K562 (cell line): ENCODE data around the gene PARD6B. TPM values are rescaled to one million over a fixed set of nuclear protein-coding genes. Genes with fewer than 3 reads are reported as not detected.

ENCODE experiments used
- ATF1 ChIP-seq, 2 experiments: fragments of 450-650 bp in 1 of 2; IDR thresholded peaks; 2 replicates each; pipeline ENCODE4 v1.6.1; 2016; ENCODE audit warnings: missing compliant biosample characterization in 1 of 2, missing genetic modification characterization in 1 of 2
- BDP1 ChIP-seq: IDR thresholded peaks from 3 replicates; pipeline ENCODE4 v1.6.1; 2011; ENCODE audit not compliant: insufficient read length, insufficient read depth
- BRF1 ChIP-seq: IDR thresholded peaks from 3 replicates; pipeline ENCODE4 v1.6.1; 2011; ENCODE audit warnings: borderline replicate concordance, mild to moderate bottlenecking; ENCODE audit not compliant: insufficient read length; ENCODE audit errors: extremely low read depth
- CCNT2 ChIP-seq: IDR thresholded peaks from 2 replicates; pipeline ENCODE4 v1.6.1; 2011; ENCODE audit warnings: borderline replicate concordance, low read depth, mild to moderate bottlenecking, moderate library complexity, mixed read lengths, low read length; ENCODE audit not compliant: insufficient read length; ENCODE audit errors: extremely low read depth
- CREM ChIP-seq: IDR thresholded peaks from 2 replicates; pipeline ENCODE4 v1.6.1; 2014; ENCODE audit warnings: antibody characterized with exemption, low read depth
- EP400 ChIP-seq: fragments of 450-650 bp; IDR thresholded peaks from 2 replicates; pipeline ENCODE4 v1.6.1; 2017; ENCODE audit warnings: antibody characterized with exemption, mild to moderate bottlenecking, moderate library complexity
- EZH2 ChIP-seq: IDR thresholded peaks from 2 replicates; pipeline ENCODE4 v1.6.1; 2012; ENCODE audit warnings: low read depth, mild to moderate bottlenecking, inconsistent platforms, low read length, borderline replicate concordance
- GABPB2 ChIP-seq: fragments of 250-450 bp; sonication (Bioruptor Pico); conservative IDR thresholded peaks from 2 replicates; pipeline ENCODE4 v1.5.1; 2021; ENCODE audit warnings: mild to moderate bottlenecking
- KAT8 ChIP-seq: fragments of 450-650 bp; IDR thresholded peaks from 2 replicates; pipeline ENCODE4 v1.6.1; 2016; ENCODE audit warnings: low read depth, mild to moderate bottlenecking
- MYBL2 ChIP-seq, 2 experiments: fragments of 450-650 bp in 1 of 2; sonication (generic) in 1 of 2; formaldehyde crosslinking in 1 of 2; IDR thresholded peaks; 2 replicates each; pipeline versions ENCODE4 v1.6.1 to v1.8.1; 2017 to 2022; ENCODE audit warnings: borderline replicate concordance in 1 of 2, inconsistent platforms in 1 of 2, low read depth in 1 of 2, mild to moderate bottlenecking in 1 of 2, missing genetic modification reagents in 1 of 2, moderate library complexity in 1 of 2
- NFYB ChIP-seq: IDR thresholded peaks from 2 replicates; pipeline ENCODE4 v1.6.1; 2011; ENCODE audit warnings: mild to moderate bottlenecking, moderate library complexity; ENCODE audit not compliant: insufficient read length; ENCODE audit errors: extremely low read depth
- NRF1 ChIP-seq, 2 experiments: fragments of 450-650 bp; IDR thresholded peaks in 1 of 2; conservative IDR thresholded peaks in 1 of 2; 2 replicates each; pipeline ENCODE4 v1.6.1; 2014; ENCODE audit warnings: mild to moderate bottlenecking in 2 of 2
- PHB2 ChIP-seq: fragments of 450-650 bp; IDR thresholded peaks from 2 replicates; pipeline ENCODE4 v1.6.1; 2017; ENCODE audit warnings: low read depth
- POLR2G ChIP-seq: fragments of 200-400 bp; formaldehyde crosslinking; IDR thresholded peaks from 2 replicates; pipeline ENCODE4 v1.6.1; 2017; ENCODE audit warnings: low read depth, mild to moderate bottlenecking, antibody characterized with exemption, low read length, moderate library complexity
- POU5F1 ChIP-seq: fragments of 150-350 bp; IDR thresholded peaks from 2 replicates; pipeline ENCODE4 v1.6.1; 2014; ENCODE audit warnings: borderline replicate concordance, low read length, low read depth, mild to moderate bottlenecking; ENCODE audit not compliant: partially characterized antibody
- RBFOX2 ChIP-seq: fragments of 200-400 bp; formaldehyde crosslinking; IDR thresholded peaks from 2 replicates; pipeline ENCODE4 v1.6.1; 2017; ENCODE audit warnings: low read depth, mild to moderate bottlenecking, low read length, moderate library complexity
- RBM25 ChIP-seq: fragments of 200-400 bp; formaldehyde crosslinking; IDR thresholded peaks from 2 replicates; pipeline ENCODE4 v1.6.1; 2018; ENCODE audit warnings: low read length, low read depth, moderate library complexity; ENCODE audit not compliant: severe bottlenecking
- SIN3A ChIP-seq, 2 experiments: fragments of 150-350 bp in 1 of 2; IDR thresholded peaks; 2 replicates each; pipeline ENCODE4 v1.6.1; 2011 to 2016; ENCODE audit warnings: borderline replicate concordance in 2 of 2, low read depth in 2 of 2, low read length in 2 of 2, mild to moderate bottlenecking in 2 of 2, moderate library complexity in 2 of 2; ENCODE audit not compliant: control insufficient read depth in 1 of 2
- SLC30A9 ChIP-seq: fragments of 250-450 bp; sonication (Bioruptor Pico); IDR thresholded peaks from 2 replicates; pipeline ENCODE4 v1.8.0; 2022; ENCODE audit warnings: mild to moderate bottlenecking, moderate library complexity
- SMARCA4 ChIP-seq: fragments of 450-650 bp; IDR thresholded peaks from 2 replicates; pipeline ENCODE4 v1.6.1; 2016
- SPI1 ChIP-seq: IDR thresholded peaks from 2 replicates; pipeline ENCODE4 v1.6.1; 2011; ENCODE audit warnings: low read depth, low read length, control low read depth, borderline replicate concordance
- ZBTB7A ChIP-seq: IDR thresholded peaks from 2 replicates; pipeline ENCODE4 v1.6.1; 2011; ENCODE audit warnings: low read depth, mild to moderate bottlenecking, low read length, moderate library complexity, borderline replicate concordance; ENCODE audit not compliant: control insufficient read depth
- ZNF232 ChIP-seq: sonication (generic); formaldehyde crosslinking; IDR thresholded peaks from 2 replicates; pipeline ENCODE4 v1.8.0; 2022; ENCODE audit warnings: mild to moderate bottlenecking, missing genetic modification reagents
- ZNF589 ChIP-seq: fragments of 200-800 bp; sonication (Bioruptor generic); IDR thresholded peaks from 2 replicates; pipeline ENCODE4 v1.6.1; 2016; ENCODE audit warnings: low read depth, missing genetic modification characterization, missing compliant biosample characterization
- polyA plus RNA-seq, 8 experiments: library from polyadenylated mRNA; depleted of rRNA in 4 of 8; stranded (reverse) in 5 of 8; unstranded in 3 of 8; fragments of >200 nt; fragmentation: Nextera tagmentation in 2 of 8; fragmentation: Illumina TruSeq in 1 of 8; extraction: Ambion mirVana in 2 of 8; extraction: Trizol in 1 of 8; gene quantifications; 2 replicates each; pipeline versions ENCODE4 v1.2.1 to v1.2.3, GENCODE V29; 2011 to 2014; ENCODE audit warnings: inconsistent platforms in 1 of 8, missing spikeins in 1 of 8
- total RNA-seq, 7 experiments: library from RNA; depleted of rRNA in 6 of 7; stranded (reverse); fragments of >200 nt in 6 of 7; fragmentation: Illumina TruSeq in 2 of 7; extraction: Trizol in 2 of 7; gene quantifications; 2 replicates each; pipeline versions ENCODE4 v1.2.1 to v1.2.3, GENCODE V29; 2011 to 2021; ENCODE audit warnings: low replicate concordance in 1 of 7
- TF ChIP-seq, protein P1 (sequence below): sonication (generic); formaldehyde crosslinking; IDR thresholded peaks from 2 replicates; pipeline ENCODE4 v1.9.0; 2022; ENCODE audit warnings: mild to moderate bottlenecking, missing genetic modification reagents
- TF ChIP-seq, protein P2 (sequence below): fragments of 250-450 bp; sonication (Bioruptor Pico); IDR thresholded peaks from 2 replicates; pipeline ENCODE4 v1.8.0; 2021; ENCODE audit warnings: moderate library complexity, mild to moderate bottlenecking, inconsistent platforms
- TF ChIP-seq, protein P3 (sequence below): fragments of 450-650 bp; formaldehyde crosslinking; IDR thresholded peaks from 2 replicates; pipeline ENCODE4 v1.4.0; 2020; ENCODE audit warnings: mild to moderate bottlenecking, moderate library complexity

Gene PARD6B
- total and polyA plus RNA-seq, 9 of the 15 experiments (the other 6 are each of a cell fraction or from before 2014, with no cell fraction given) = 1.7 to 12.3 (median 5.5) TPM

DNA sequence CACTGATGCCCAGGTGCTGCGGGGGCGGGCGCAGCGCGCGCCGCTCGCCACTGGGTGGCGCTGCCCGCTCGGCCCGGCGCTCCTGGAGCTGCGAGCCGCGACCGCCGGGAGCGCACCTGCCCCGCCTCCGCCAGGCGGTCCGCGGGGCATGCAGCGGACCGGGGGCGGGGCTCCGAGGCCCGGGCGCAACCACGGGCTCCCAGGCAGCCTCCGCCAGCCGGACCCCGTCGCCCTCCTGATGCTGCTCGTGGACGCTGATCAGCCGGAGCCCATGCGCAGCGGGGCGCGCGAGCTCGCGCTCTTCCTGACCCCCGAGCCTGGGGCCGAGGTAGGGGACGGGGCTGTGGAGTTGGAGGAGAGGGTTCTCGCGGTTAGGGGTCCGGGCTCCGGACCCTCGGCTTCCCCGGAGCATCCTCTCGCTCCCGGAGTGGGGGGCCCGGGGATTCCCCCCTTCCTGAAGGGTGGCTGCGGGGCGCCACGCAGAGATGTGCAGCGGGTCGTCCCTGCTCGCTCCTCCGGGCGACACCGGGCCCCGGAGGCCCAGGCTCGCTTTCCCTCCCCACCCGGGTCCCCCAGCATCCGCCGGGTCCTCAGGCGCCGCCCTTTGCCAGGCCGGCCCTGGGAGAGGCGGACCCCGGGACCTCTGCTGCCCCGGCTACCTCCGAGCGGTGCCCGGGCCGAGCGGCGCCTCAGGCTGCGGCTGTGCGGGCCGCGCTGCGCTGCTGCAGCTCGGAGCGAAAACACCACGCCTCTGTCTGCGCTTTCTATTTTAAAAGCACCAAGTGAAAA, 63.7 kb downstream of the PARD6B start, which contains the start of gene BCAS4 (continued):
- TF ChIP-seq NFYB (no peak), EZH2 (no peak), BDP1 (no peak), POU5F1 (no peak), POLR2G (peak; percentile 26; the same call in 1 of the 2 replicates), ATF1 (CRISPR knock-in tag; IDR thresholded peaks at IDR 0.05) (no peak), ATF1 (tag; IDR thresholded peaks at IDR 0.05) (no peak), SMARCA4 (no peak), CCNT2 (peak; percentile 81), SPI1 (no peak), ZNF589 (no peak), NRF1 (conservative IDR thresholded peaks at IDR 0.05 in 1 of 2, IDR thresholded peaks at IDR 0.05 in 1 of 2) (peak; percentile 57 to 62; a peak in 3 of 4 replicates), SIN3A (IDR thresholded peaks at IDR 0.05; ENCODE audit: borderline replicate concordance in 2 of 2, control insufficient read depth in 1 of 2, low read depth in 2 of 2, low read length in 2 of 2) (peak in 1 of 2 experiments; percentile 27; a peak in 1 of 4 replicates), CREM (peak; percentile 42; the same call in 1 of the 2 replicates), ZNF232 (CRISPR knock-in tag) (no peak), MYBL2 (IDR thresholded peaks at IDR 0.05; ENCODE audit: low read depth) (no peak), MYBL2 (CRISPR knock-in tag; IDR thresholded peaks at IDR 0.05; ENCODE audit: borderline replicate concordance) (no peak), PHB2 (no peak), RBFOX2 (peak; percentile 50; the same call in 1 of the 2 replicates), RBM25 (peak; percentile 97), BRF1 (no peak), ZBTB7A (peak; percentile 56; the same call in 1 of the 2 replicates), EP400 (no peak), SLC30A9 (CRISPR knock-in tag) (no peak), KAT8 (no peak), GABPB2 (no peak)
- TF ChIP-seq, protein P1, sequence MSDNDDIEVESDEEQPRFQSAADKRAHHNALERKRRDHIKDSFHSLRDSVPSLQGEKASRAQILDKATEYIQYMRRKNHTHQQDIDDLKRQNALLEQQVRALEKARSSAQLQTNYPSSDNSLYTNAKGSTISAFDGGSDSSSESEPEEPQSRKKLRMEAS = no peak
- TF ChIP-seq, protein P2, sequence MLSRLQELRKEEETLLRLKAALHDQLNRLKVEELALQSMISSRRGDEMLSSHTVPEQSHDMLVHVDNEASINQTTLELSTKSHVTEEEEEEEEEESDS = no peak
- TF ChIP-seq, protein P3, sequence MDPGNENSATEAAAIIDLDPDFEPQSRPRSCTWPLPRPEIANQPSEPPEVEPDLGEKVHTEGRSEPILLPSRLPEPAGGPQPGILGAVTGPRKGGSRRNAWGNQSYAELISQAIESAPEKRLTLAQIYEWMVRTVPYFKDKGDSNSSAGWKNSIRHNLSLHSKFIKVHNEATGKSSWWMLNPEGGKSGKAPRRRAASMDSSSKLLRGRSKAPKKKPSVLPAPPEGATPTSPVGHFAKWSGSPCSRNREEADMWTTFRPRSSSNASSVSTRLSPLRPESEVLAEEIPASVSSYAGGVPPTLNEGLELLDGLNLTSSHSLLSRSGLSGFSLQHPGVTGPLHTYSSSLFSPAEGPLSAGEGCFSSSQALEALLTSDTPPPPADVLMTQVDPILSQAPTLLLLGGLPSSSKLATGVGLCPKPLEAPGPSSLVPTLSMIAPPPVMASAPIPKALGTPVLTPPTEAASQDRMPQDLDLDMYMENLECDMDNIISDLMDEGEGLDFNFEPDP = no peak
